BLaER1 treated with 17β-estradiol and CSF1 and Interleukin-3, amounts not matched to agents 10 nM and 100 nM (cell line): ENCODE measurements around the gene UBE2E2.
"Not testable (repeated sequence)": the region's sequence is repeated elsewhere in the genome, so short reads cannot be mapped to it uniquely, and the experiment has no call there.

Experiments used
- H3K27ac ChIP-seq, 11 experiments: shearing (Covaris generic); formaldehyde crosslinking; 2 replicates each; pipeline ENCODE4 v1.8.1; 2022
- H3K27me3 ChIP-seq, 11 experiments: shearing (Covaris generic); formaldehyde crosslinking; 2 replicates each; pipeline ENCODE4 v1.8.1; 2022
- H3K36me3 ChIP-seq, 11 experiments: shearing (Covaris generic); formaldehyde crosslinking; 2 replicates each; pipeline ENCODE4 v1.8.1; 2022
- H3K4me1 ChIP-seq, 10 experiments: shearing (Covaris generic); formaldehyde crosslinking; 2 replicates each; pipeline ENCODE4 v1.8.1; 2022
- H3K4me2 ChIP-seq, 11 experiments: shearing (Covaris generic); formaldehyde crosslinking; 2 replicates each; pipeline ENCODE4 v1.8.1; 2022
- H3K4me3 ChIP-seq, 10 experiments: shearing (Covaris generic); formaldehyde crosslinking; 2 replicates each; pipeline ENCODE4 v1.8.1; 2022
- H3K9ac ChIP-seq, 11 experiments: shearing (Covaris generic); formaldehyde crosslinking; 2 replicates each; pipeline ENCODE4 v1.8.1; 2022
- H3K9me3 ChIP-seq, 11 experiments: shearing (Covaris generic); formaldehyde crosslinking; replicated peaks in 1 of 11; 2 replicates each; pipeline ENCODE4 v1.8.1; 2022
- H4K20me1 ChIP-seq, 11 experiments: shearing (Covaris generic); formaldehyde crosslinking; 2 replicates each; pipeline ENCODE4 v1.8.1; 2022
- Cebpa-rat ChIP-seq, 11 experiments: shearing (Covaris generic); IDR thresholded peaks; 2 replicates each; pipeline ENCODE4 v1.8.1; 2022

The UBE2E2 gene

DNA sequence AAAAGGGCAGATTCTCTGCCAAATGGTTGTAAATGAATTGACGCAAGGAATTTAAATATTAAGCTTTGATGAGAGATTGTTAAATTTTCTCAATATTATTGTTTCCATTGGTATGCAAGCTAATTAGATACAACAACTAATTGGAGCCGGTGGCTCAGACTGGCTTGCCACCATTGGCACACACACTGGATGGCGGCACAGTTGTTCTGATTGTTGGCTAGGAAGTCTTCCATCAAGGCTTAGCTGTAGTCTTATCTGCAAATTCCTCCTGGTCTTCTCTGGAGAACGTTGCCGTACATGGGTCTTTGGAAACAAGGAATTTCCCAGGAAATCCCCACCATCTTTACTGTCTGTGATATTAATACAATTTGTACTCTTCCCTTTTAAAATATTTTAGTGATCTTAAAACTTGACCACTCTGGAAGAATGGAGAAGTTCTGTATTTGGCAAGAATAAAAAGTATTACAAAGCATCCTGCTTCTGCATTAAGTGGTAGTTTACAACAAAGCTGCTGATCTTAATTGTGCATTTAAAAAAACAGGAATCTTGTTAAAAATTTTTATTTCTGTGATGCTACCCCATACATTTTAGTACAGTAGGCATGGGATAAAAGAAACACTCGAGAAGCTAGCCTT is 126.5 kb downstream of the UBE2E2 start:
- H3K4me3 ChIP-seq = no peak overlapping the region
- peak overlapping the region in 2 of 11 experiments; percentile 42 to 44; a peak in 4 of 22 replicates for H3K4me2 ChIP-seq
- H3K27ac ChIP-seq = no peak overlapping the region
- H3K4me1 ChIP-seq = peaks cover 0 to 30% (median 14%) of the 10 kb centered on the region in 10 experiments; a peak in 18 of 20 replicates
- H3K9me3 ChIP-seq = peaks cover 9 to 39% (median 30%) of the 10 kb centered on the region in 11 experiments
- peaks cover 0 to 9% (median 0%) of the 10 kb centered on the region in 11 experiments; a peak in 8 of 22 replicates for H3K36me3 ChIP-seq
- H3K9ac ChIP-seq = no peak overlapping the region
- H4K20me1 ChIP-seq = peaks cover 0 to 88% (median 0%) of the 10 kb centered on the region in 11 experiments; a peak in 8 of 22 replicates
- H3K27me3 ChIP-seq = no peaks in the 10 kb centered on the region
- no peak for TF ChIP-seq Cebpa-rat (IDR thresholded peaks at IDR 0.05)

DNA sequence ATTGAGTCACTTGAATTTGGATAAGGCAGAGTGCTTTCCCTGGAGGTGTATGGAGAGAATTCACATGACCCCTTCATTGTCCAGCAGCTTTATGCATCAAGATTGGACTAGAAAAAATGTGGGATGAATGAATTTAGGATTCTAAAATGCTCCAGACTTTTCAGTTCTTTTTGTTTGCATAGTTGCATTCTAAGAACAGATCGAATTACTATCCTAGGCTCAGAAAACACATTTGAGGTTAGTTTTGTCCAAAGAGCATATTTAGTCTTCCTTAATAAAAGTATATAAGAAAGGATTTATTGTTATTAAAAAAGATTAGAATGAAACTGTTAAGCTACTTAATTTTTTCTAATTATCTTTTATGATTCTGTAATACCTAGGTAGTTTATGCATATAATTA is 127.4 kb downstream of the UBE2E2 start:
- Histone ChIP-seq H3K9me3 (peaks cover 8 to 35% (median 27%) of the 10 kb centered on the region in 11 experiments), H3K27ac (no peak overlapping the region), H3K36me3 (peaks cover 0 to 7% (median 0%) of the 10 kb centered on the region in 11 experiments; a peak in 8 of 22 replicates), H3K9ac (no peak overlapping the region), H4K20me1 (peaks cover 0 to 88% (median 0%) of the 10 kb centered on the region in 11 experiments; a peak in 7 of 22 replicates), H3K4me1 (peaks cover 0 to 20% (median 5%) of the 10 kb centered on the region in 10 experiments; a peak in 17 of 20 replicates), H3K4me2 (0 out of 22 replicates have a peak overlapping the region, but pooled peaks of 1 of the 11 experiments have one; percentile 42), H3K4me3 (no peak overlapping the region), H3K27me3 (no peaks in the 10 kb centered on the region)
- no peak for TF ChIP-seq Cebpa-rat (IDR thresholded peaks at IDR 0.05)

DNA sequence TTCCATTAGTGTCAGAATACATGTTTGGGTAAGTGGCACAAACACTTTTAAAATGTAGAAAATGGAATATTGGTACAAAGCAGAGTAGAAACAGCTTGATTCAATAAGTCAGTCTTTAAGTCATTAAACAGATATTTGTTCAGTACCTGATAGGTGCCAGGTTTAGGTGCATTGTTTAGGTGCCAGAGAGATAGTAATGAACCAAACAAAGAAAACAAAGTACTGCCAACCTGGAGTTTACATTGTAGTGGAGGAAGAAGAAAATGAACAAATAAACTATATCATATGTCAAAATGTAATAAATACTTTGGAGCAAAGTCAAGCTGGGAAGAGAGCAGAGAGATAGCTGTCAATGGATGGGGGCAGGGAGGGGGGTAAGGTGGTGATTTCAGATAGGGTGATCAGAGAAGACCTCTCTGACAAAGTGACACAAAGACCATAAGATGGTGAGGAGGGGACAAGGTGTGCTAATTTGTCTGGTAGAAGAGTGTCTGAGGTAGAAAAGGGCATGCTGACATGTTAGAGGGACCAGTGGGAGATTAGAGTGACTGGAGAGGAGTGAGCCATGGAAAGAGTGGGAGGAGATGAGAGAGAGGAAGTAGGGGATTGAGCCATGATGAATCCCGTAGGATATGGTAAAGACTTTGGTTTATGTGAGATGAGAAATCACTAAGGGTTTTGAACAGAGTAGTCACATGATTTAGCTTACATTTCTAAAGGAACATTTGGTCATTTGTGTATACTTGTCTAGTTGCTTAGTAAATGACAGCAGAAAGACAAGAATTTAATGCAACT is 128.2 kb downstream of the UBE2E2 start:
- Histone ChIP-seq H3K9ac (no peak overlapping the region), H3K9me3 (peaks cover 0 to 27% (median 19%) of the 10 kb centered on the region in 11 experiments; a peak in 20 of 22 replicates), H4K20me1 (peaks cover 0 to 88% (median 0%) of the 10 kb centered on the region in 11 experiments; a peak in 7 of 22 replicates), H3K36me3 (peaks cover 0 to 4% (median 0%) of the 10 kb centered on the region in 11 experiments; a peak in 2 of 22 replicates), H3K4me3 (no peak overlapping the region), H3K27ac (no peak overlapping the region), H3K4me1 (peaks cover 0 to 13% (median 0%) of the 10 kb centered on the region in 10 experiments; a peak in 6 of 20 replicates), H3K27me3 (no peaks in the 10 kb centered on the region), H3K4me2 (no peak overlapping the region)
- TF ChIP-seq Cebpa-rat (IDR thresholded peaks at IDR 0.05) = no peak

DNA sequence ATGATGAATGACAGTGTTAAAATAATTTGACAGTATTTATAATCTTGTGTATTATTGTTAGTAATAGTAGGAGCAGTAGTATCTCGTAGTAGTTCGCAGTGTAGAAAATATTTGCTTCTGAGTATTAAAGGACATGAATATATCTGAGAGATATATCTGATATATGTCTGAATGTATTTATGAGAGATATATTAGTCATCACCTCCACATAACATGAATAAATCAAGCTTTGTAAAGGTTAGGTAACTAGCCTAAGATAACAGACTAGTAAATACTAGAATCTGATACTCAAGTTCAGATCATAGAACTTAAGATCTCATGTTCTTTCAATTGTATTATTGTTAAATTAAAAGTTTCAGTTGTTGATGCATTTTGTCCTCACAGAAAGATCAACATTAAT is 130.5 kb downstream of the UBE2E2 start:
- no peak overlapping the region for H3K27ac ChIP-seq
- H3K36me3 ChIP-seq = peaks cover 0 to 4% (median 0%) of the 10 kb centered on the region in 11 experiments; a peak in 1 of 22 replicates
- H3K4me1 ChIP-seq = peaks cover 0 to 16% (median 5%) of the 10 kb centered on the region in 10 experiments; a peak in 9 of 20 replicates
- H3K9ac ChIP-seq = no peak overlapping the region
- TF ChIP-seq Cebpa-rat (IDR thresholded peaks at IDR 0.05) = no peak
- H3K27me3 ChIP-seq = no peaks in the 10 kb centered on the region
- peaks cover 0 to 5% (median 3%) of the 10 kb centered on the region in 11 experiments; a peak in 13 of 22 replicates for H3K9me3 ChIP-seq
- no peak overlapping the region for H3K4me3 ChIP-seq
- peaks cover 0 to 98% (median 0%) of the 10 kb centered on the region in 11 experiments; a peak in 8 of 22 replicates for H4K20me1 ChIP-seq
- H3K4me2 ChIP-seq = no peak overlapping the region

DNA sequence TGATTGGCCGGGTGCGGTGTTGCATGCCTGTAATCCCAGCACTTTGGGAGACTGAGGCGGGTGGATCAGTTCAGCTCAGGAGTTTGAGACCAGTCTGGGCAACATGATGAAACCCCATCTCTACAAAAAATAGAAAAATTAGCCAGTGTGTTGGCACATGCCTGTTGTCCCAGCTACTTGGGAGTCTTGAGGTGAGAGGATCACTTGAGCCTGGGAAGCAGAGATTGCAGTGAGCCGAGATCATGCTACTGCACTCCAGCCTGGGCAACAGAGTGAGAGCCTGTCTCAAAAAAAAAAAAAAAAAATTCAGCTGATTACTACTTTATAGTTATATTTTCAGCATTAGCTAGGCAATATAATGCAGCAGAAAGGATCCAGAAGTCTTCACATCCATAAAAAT is 133.7 kb downstream of the UBE2E2 start:
- peaks cover 0 to 100% (median 0%) of the 10 kb centered on the region in 11 experiments; a peak in 9 of 22 replicates for H4K20me1 ChIP-seq
- not testable (repeated sequence) for H3K9me3 ChIP-seq, H3K36me3 ChIP-seq, H3K27ac ChIP-seq, H3K4me2 ChIP-seq, H3K4me3 ChIP-seq, H3K27me3 ChIP-seq, H3K9ac ChIP-seq
- peaks cover 9 to 26% (median 17%) of the 10 kb centered on the region in 10 experiments for H3K4me1 ChIP-seq

DNA sequence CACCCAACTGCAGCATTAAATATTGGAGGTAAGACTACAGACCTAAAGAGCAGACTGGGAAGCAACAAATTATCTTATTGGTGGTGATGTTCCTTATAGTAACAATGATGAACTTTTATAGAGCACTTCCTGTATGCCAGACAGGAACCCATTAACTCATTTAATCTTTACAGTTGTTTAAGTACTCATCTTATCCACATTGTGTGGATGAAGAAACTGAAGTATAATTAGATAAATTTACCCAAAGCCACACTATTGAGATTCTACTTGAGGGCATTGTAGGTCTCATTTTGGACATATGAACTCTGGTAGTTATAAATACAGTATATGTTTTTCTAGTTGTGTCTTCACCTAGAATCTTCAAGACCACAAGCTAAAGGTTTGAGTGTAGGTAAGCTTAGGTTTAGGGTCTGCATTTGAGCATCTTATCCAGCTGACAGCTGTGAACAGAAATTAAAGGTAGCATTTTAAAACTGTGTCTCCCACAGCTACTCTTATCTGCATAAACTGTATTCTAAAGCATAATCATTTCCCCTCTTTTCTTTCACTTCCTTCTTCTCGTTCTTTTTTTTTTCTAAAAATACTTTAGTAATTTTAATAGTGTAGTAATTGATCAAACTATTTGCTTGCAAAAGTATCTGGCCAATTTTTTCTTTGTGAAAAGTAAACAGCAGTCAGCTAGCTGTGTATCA is 138.2 kb downstream of the UBE2E2 start:
- H3K27me3 ChIP-seq = no peaks in the 10 kb centered on the region
- peaks cover 0 to 99% (median 0%) of the 10 kb centered on the region in 11 experiments; a peak in 7 of 22 replicates for H4K20me1 ChIP-seq
- no peak for TF ChIP-seq Cebpa-rat (IDR thresholded peaks at IDR 0.05)
- H3K4me2 ChIP-seq = peak overlapping the region; percentile 50 to 80 (median 62)
- no peak overlapping the region for H3K9ac ChIP-seq
- H3K4me1 ChIP-seq = peaks cover 14 to 31% (median 21%) of the 10 kb centered on the region in 10 experiments
- no peaks in the 10 kb centered on the region; a peak in 1 of 22 replicates for H3K9me3 ChIP-seq
- H3K36me3 ChIP-seq = no peaks in the 10 kb centered on the region
- no peak overlapping the region for H3K4me3 ChIP-seq
- peak overlapping the region in 4 of 11 experiments; percentile 6 to 30 (median 9); a peak in 4 of 22 replicates for H3K27ac ChIP-seq

DNA sequence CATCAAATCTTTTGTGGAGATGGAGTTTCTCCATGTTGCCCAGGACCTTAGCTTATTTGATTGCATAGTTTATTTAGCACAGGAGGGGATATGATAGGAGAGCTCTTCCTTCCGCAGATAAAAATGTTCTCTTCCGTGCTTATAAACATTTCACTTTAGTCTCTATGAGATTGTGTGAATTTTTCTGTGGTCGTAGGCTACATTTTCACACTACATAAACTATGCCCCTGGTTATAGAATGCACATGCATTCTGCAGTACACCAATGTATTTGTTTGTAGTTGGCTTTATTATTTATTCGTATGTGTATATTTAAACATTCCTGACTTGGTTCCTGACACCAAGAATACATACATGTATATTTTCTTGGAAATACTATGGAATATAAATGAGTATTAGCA is 139.2 kb downstream of the UBE2E2 start:
- no peaks in the 10 kb centered on the region for H3K27me3 ChIP-seq
- peaks cover 0 to 8% (median 0%) of the 10 kb centered on the region in 11 experiments; a peak in 4 of 22 replicates for H3K9me3 ChIP-seq
- no peaks in the 10 kb centered on the region for H3K36me3 ChIP-seq
- no peak for TF ChIP-seq Cebpa-rat (IDR thresholded peaks at IDR 0.05)
- peak overlapping the region in 10 of 11 experiments; percentile 18 to 80 (median 62); a peak in 15 of 22 replicates for H3K4me2 ChIP-seq
- peaks cover 0 to 90% (median 0%) of the 10 kb centered on the region in 11 experiments; a peak in 7 of 22 replicates for H4K20me1 ChIP-seq
- H3K9ac ChIP-seq = no peak overlapping the region
- H3K27ac ChIP-seq = no peak overlapping the region
- H3K4me3 ChIP-seq = no peak overlapping the region
- H3K4me1 ChIP-seq = peaks cover 14 to 31% (median 21%) of the 10 kb centered on the region in 10 experiments

DNA sequence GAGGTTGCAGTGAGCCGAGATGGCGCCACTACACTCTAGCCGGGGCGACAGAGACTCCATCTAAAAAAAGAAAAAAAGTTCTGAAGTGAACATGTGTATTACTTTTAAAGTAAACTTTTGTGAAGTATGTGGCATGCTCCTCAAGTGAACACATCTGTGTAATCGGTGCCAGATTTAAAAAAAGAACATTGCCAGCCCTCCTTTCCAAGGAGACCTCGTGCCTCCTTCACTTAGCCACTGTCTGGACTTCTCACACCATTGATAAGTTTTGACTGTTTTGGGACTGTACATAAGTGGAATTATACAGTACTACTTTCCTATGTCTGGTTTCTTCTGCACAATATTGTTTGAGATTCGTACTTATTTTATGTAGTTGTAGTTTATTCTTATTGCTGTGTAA is 140.4 kb downstream of the UBE2E2 start:
- Histone ChIP-seq H3K27me3 (no peaks in the 10 kb centered on the region), H3K36me3 (peaks cover 0 to 3% (median under 1%) of the 10 kb centered on the region in 11 experiments; a peak in 3 of 22 replicates), H3K9me3 (peaks cover 6 to 16% (median 9%) of the 10 kb centered on the region in 11 experiments; a peak in 21 of 22 replicates), H4K20me1 (peaks cover 0 to 78% (median 0%) of the 10 kb centered on the region in 11 experiments; a peak in 6 of 22 replicates), H3K27ac (no peak overlapping the region), H3K4me1 (peaks cover 14 to 26% (median 19%) of the 10 kb centered on the region in 10 experiments), H3K4me3 (no peak overlapping the region), H3K9ac (no peak overlapping the region), H3K4me2 (no peak overlapping the region)
- TF ChIP-seq Cebpa-rat (IDR thresholded peaks at IDR 0.05) = no peak
